ENCODE measurements around the gene ZNF609.

DNA sequence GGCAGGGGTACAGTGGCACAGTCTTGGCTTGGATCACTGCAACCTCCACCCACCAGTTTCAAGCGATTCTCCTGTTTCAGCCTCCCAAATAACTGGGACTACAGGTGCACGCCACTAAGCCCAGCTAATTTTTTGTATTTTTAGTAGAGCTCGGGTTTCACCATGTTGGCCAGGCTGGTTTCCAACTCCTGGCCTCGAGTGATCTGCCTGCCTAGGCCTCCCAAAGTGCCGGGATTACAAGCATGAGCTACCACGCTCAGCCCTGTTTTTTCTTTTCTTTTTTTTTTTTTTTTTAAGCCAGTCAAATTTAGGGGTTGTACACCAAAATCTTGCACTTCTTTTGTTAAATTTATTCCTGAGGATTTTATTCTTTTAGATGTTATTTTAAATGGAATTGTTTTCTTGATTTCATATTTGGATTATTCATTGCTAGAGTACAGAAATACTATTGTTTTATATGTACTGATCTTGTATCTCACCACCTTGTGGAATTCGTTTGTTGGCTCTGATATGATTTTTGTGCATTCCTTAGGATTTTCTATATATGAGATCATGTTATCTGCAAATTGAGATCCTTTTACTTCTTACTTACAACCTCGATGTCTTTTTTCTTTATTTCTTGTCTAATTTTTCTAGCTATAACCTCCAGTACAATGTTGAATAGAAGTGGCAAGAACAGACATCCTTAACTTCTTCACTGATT lies 65.6 kb downstream of the ZNF609 start:
- TF ChIP-seq, protein P1, sequence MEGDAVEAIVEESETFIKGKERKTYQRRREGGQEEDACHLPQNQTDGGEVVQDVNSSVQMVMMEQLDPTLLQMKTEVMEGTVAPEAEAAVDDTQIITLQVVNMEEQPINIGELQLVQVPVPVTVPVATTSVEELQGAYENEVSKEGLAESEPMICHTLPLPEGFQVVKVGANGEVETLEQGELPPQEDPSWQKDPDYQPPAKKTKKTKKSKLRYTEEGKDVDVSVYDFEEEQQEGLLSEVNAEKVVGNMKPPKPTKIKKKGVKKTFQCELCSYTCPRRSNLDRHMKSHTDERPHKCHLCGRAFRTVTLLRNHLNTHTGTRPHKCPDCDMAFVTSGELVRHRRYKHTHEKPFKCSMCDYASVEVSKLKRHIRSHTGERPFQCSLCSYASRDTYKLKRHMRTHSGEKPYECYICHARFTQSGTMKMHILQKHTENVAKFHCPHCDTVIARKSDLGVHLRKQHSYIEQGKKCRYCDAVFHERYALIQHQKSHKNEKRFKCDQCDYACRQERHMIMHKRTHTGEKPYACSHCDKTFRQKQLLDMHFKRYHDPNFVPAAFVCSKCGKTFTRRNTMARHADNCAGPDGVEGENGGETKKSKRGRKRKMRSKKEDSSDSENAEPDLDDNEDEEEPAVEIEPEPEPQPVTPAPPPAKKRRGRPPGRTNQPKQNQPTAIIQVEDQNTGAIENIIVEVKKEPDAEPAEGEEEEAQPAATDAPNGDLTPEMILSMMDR (IDR thresholded peaks at IDR 0.05) = no peak
- no peak for TF ChIP-seq POLR2A (IDR thresholded peaks at IDR 0.05)
